GM12878 (cell line): ENCODE results near the gene ARIH2. TPM values are rescaled to one million over a fixed set of nuclear protein-coding genes. Genes with fewer than 3 reads are reported as not detected.
A peak's percentile ranks its signal among the peaks of the same experiment; 100 is the strongest.

ENCODE experiments used
- ATAC-seq: fragments of 200-7000 bp; cut with Tn5 transposase; 3 replicates; pipeline ENCODE4 v1.9.1; 2020; ENCODE audit warnings: mild to moderate bottlenecking, moderate library complexity
- BruUV-seq: library from RNA; stranded (reverse); fragments of 400-500 nt; replicated peaks from 2 replicates; lab custom pipeline; 2021; lab: Mats Ljungman, UMichigan
- CTCF ChIA-PET: fragments of 300-600 bp; sonication (Branson Sonifier 250); formaldehyde crosslinking; extraction: SDS; loops from one replicate; lab custom pipeline; 2021; ENCODE audit warnings: inconsistent platforms; lab: Yijun Ruan, JAX
- POLR2A ChIA-PET: fragments of 350-600 bp; formaldehyde crosslinking; extraction: SDS; loops from one replicate; lab custom pipeline; 2021; ENCODE audit warnings: inconsistent platforms; lab: Charles Lee
- RAD21 ChIA-PET: fragments of 300-600 bp; sonication (Branson Sonifier 250); formaldehyde crosslinking; loops from one replicate; lab custom pipeline; 2023; ENCODE audit warnings: antibody characterized with exemption; ENCODE audit not compliant: unreplicated experiment; lab: Charles Lee
- SMC1A ChIA-PET: fragments of 300-600 bp; sonication (Branson Sonifier 250); formaldehyde crosslinking; loops from one replicate; lab custom pipeline; 2023; ENCODE audit not compliant: unreplicated experiment, uncharacterized antibody; lab: Charles Lee
- DNase-seq: peaks from one replicate; pipeline ENCODE4 v3.0.0-alpha.2; 2011; ENCODE audit warnings: low read depth, low spot score
- FAIRE-seq: peaks from 3 replicates; lab custom pipeline; 2011; peaks lifted over from hg19 to GRCh38; lab: Jason Lieb, UNC
- H2AFZ ChIP-seq: 2 replicates; pipeline ENCODE4 v1.6.0; 2011; ENCODE audit warnings: low read depth, low read length, control low read depth; ENCODE audit not compliant: control insufficient read depth
- H3K27ac ChIP-seq: 2 replicates; pipeline ENCODE4 v1.5.1; 2011; ENCODE audit warnings: control low read depth; ENCODE audit not compliant: control insufficient read depth, insufficient read depth
- H3K27me3 ChIP-seq, 2 experiments: replicated peaks in 1 of 2; 2 replicates each; pipeline versions ENCODE4 v1.6.0 to v1.6.1; 2011; ENCODE audit warnings: low read length in 1 of 2; ENCODE audit not compliant: control insufficient read depth in 2 of 2, insufficient read depth in 2 of 2
- H3K36me3 ChIP-seq, 2 experiments: 2 replicates each; pipeline ENCODE4 v1.5.1; 2011; ENCODE audit warnings: low read length in 1 of 2; ENCODE audit not compliant: control insufficient read depth in 2 of 2, insufficient read depth in 2 of 2
- H3K4me1 ChIP-seq: 2 replicates; pipeline ENCODE4 v1.6.1; 2011; ENCODE audit warnings: mild to moderate bottlenecking, low read length, moderate library complexity, mixed read lengths; ENCODE audit not compliant: control insufficient read depth, insufficient read depth
- H3K4me2 ChIP-seq: 2 replicates; pipeline ENCODE4 v1.6.0; 2011; ENCODE audit warnings: control low read depth; ENCODE audit not compliant: control insufficient read depth, insufficient read depth
- H3K4me3 ChIP-seq: fragments of 200-600 bp; sonication (generic); 2 replicates; pipeline ENCODE4 v1.5.1; 2016
- H3K79me2 ChIP-seq: 2 replicates; pipeline ENCODE4 v1.6.0; 2011; ENCODE audit warnings: low read length; ENCODE audit not compliant: control insufficient read depth, insufficient read depth
- H3K9ac ChIP-seq: 2 replicates; pipeline ENCODE4 v1.8.0; 2011; ENCODE audit warnings: low read length, control low read depth, mixed read lengths; ENCODE audit not compliant: control insufficient read depth, insufficient read depth
- H3K9me3 ChIP-seq: replicated peaks from 3 replicates; pipeline ENCODE4 v1.5.1; 2011; ENCODE audit warnings: mild to moderate bottlenecking, low read length; ENCODE audit not compliant: control insufficient read depth, insufficient read depth
- H4K20me1 ChIP-seq: 2 replicates; pipeline ENCODE4 v1.6.0; 2011; ENCODE audit not compliant: control insufficient read depth, insufficient read depth
- ASH2L ChIP-seq: fragments of 300-600, 200-600 bp; sonication (generic); IDR thresholded peaks from 2 replicates; pipeline ENCODE4 v1.6.1; 2017; ENCODE audit warnings: low read depth, mild to moderate bottlenecking, borderline replicate concordance
- CBX3 ChIP-seq: fragments of 200-600 bp; sonication (generic); IDR thresholded peaks from 2 replicates; pipeline ENCODE4 v1.6.1; 2016; ENCODE audit warnings: low read depth, borderline replicate concordance
- DPF2 ChIP-seq: fragments of 450-650 bp; IDR thresholded peaks from 2 replicates; pipeline ENCODE4 v1.6.1; 2017; ENCODE audit warnings: mild to moderate bottlenecking
- EED ChIP-seq: sonication (generic); IDR thresholded peaks from 2 replicates; pipeline ENCODE4 v1.6.1; 2016; ENCODE audit warnings: antibody characterized with exemption, low read depth
- EGR1 ChIP-seq, 2 experiments: IDR thresholded peaks; 1 replicate in 1 of 2; 2 replicates in 1 of 2; pipeline ENCODE4 v1.6.1; 2011 to 2012; ENCODE audit warnings: low read depth in 2 of 2, low read length in 2 of 2, borderline replicate concordance in 1 of 2, mild to moderate bottlenecking in 1 of 2, moderate library complexity in 1 of 2
- HDAC2 ChIP-seq: fragments of 200-600 bp; sonication (generic); IDR thresholded peaks from 2 replicates; pipeline ENCODE4 v1.6.1; 2017
- POLR2A ChIP-seq: IDR thresholded peaks from 2 replicates; pipeline ENCODE4 v1.6.1; 2011; ENCODE audit warnings: low read depth, mild to moderate bottlenecking, low read length
- RAD51 ChIP-seq: fragments of 450-650 bp; IDR thresholded peaks from 2 replicates; pipeline ENCODE4 v1.6.1; 2016; ENCODE audit warnings: moderate library complexity, mild to moderate bottlenecking, inconsistent platforms
- RUNX3 ChIP-seq: IDR thresholded peaks from 2 replicates; pipeline ENCODE4 v1.6.1; 2012; ENCODE audit warnings: low read length, inconsistent platforms
- SPI1 ChIP-seq: IDR thresholded peaks from 2 replicates; pipeline ENCODE4 v1.6.1; 2011; ENCODE audit warnings: low read depth, mild to moderate bottlenecking, low read length, moderate library complexity, borderline replicate concordance; ENCODE audit not compliant: insufficient read depth
- USF1 ChIP-seq: IDR thresholded peaks from 2 replicates; pipeline ENCODE4 v1.6.1; 2011; ENCODE audit warnings: borderline replicate concordance, low read depth, mild to moderate bottlenecking, moderate library complexity, mixed read lengths, low read length; ENCODE audit not compliant: insufficient read depth; ENCODE audit errors: extremely low read length
- WGBS: methylation state at CpG from one replicate; pipeline ENCODE4 v1.1.6; 2016; ENCODE audit warnings: low lambda C conversion rate; ENCODE audit not compliant: insufficient replicate concordance, insufficient coverage; ENCODE audit errors: missing lambda C conversion rate; 5-methylcytosine and 5-hydroxymethylcytosine counted together
- in situ Hi-C: fragments of 300-500 bp; cut with MboI; formaldehyde crosslinking; loops from 9 replicates; pipeline ENCODE4 v1.14.3; 2018; ENCODE audit warnings: mixed read lengths
- intact Hi-C: fragments of 100-400 bp; cut with micrococcal nuclease; formaldehyde crosslinking; loops from one replicate; pipeline ENCODE4 v1.14.2; 2022; ENCODE audit not compliant: unreplicated experiment
- polyA plus RNA-seq, 11 experiments: library from polyadenylated mRNA; depleted of rRNA in 4 of 11; unstranded in 6 of 11; stranded (reverse) in 5 of 11; fragments of >200 nt; fragmentation: Nextera tagmentation in 4 of 11; fragmentation: Illumina TruSeq in 1 of 11; extraction: Ambion mirVana in 4 of 11; extraction: Trizol in 1 of 11; gene quantifications; 1 replicate in 1 of 11; 2 replicates in 10 of 11; pipeline versions ENCODE4 v1.2.1 to v1.2.3, GENCODE V29; 2011 to 2016; ENCODE audit warnings: inconsistent platforms in 2 of 11, missing spikeins in 2 of 11, low read depth in 1 of 11
- total RNA-seq, 4 experiments: library from RNA; depleted of rRNA in 3 of 4; stranded (reverse); fragments of >200 nt in 3 of 4; fragmentation: Illumina TruSeq in 1 of 4; extraction: Trizol in 1 of 4; gene quantifications; 2 replicates each; pipeline versions ENCODE4 v1.2.1 to v1.2.3, GENCODE V29; 2013 to 2021
- TF ChIP-seq, protein P1 (sequence below): fragments of 450-650 bp; IDR thresholded peaks from 2 replicates; pipeline ENCODE4 v1.6.1; 2017; ENCODE audit warnings: mild to moderate bottlenecking, moderate library complexity
- TF ChIP-seq, protein P2 (sequence below): fragments of 450-650 bp; formaldehyde crosslinking; IDR thresholded peaks from 2 replicates; pipeline ENCODE4 v1.4.0; 2020; ENCODE audit warnings: mild to moderate bottlenecking, moderate library complexity

Gene ARIH2
- total and polyA plus RNA-seq, 10 of the 15 experiments (the other 5 are each of a cell fraction or from before 2014, with no cell fraction given), result 18.7 to 74.7 (median 63.7) TPM

- intact Hi-C loops (loop anchor here (2.0 kb wide), 2 partner anchors 21 to 73 kb away; partner anchors contain the start of genes PRKAR2A and SLC25A20), in situ Hi-C loops (no loop called here)
- H3K79me2 ChIP-seq, result peaks cover 35% of the 10 kb centered on the region
- H3K4me3 ChIP-seq, result peak overlapping the region; percentile 76
- no peaks in the 10 kb centered on the region for H3K9me3 ChIP-seq
- FAIRE-seq (peak; percentile 94), ATAC-seq (peak; percentile 60), DNase-seq (no peak)
- peaks cover 0 to 3% of the 10 kb centered on the region in 2 experiments; a peak in 2 of 4 replicates for H3K36me3 ChIP-seq
- no peaks in the 10 kb centered on the region for H4K20me1 ChIP-seq
- H3K4me1 ChIP-seq, result peaks cover 5% of the 10 kb centered on the region
- ChIA-PET POLR2A (interaction anchor here (0.5 to 2.8 kb wide), 23 partner anchors 8 to 1379 kb away, joined by 3 to 20 read pairs (median 4); partner anchors contain the start of genes NDUFAF3, PRKAR2A, SLC25A20 and WDR6), RAD21 (interaction anchor here (0.7 to 3.1 kb wide), 17 partner anchors 10 to 557 kb away, joined by 3 to 15 read pairs (median 4); partner anchors contain the start of genes PRKAR2A, SLC25A20 and WDR6), SMC1A (interaction anchor here (0.6 to 2.7 kb wide), 13 partner anchors 10 to 551 kb away, joined by 3 to 23 read pairs (median 3); partner anchors contain the start of genes DAG1 and SLC25A20), CTCF (interaction anchor here (0.7 to 2.2 kb wide), 14 partner anchors 9 to 232 kb away, joined by 3 to 12 read pairs (median 4); partner anchors contain the start of genes IP6K2, NDUFAF3 and SLC25A20)
- TSS peak; percentile 88 for BruUV-seq
- WGBS, result under 1% methylated on average over 54 of the region's 54 CpGs
- peak overlapping the region; percentile 70 for H3K9ac ChIP-seq
- peak overlapping the region; percentile 79 for H3K4me2 ChIP-seq
- no peaks in the 10 kb centered on the region for H3K27me3 ChIP-seq
- peak overlapping the region; percentile 57 for H2AFZ ChIP-seq
- peak overlapping the region; percentile 94 for H3K27ac ChIP-seq
- TF ChIP-seq EGR1 (IDR thresholded peaks at IDR 0.05; ENCODE audit: borderline replicate concordance in 1 of 2, low read depth in 2 of 2, low read length in 2 of 2) (no peak), DPF2 (no peak), USF1 (peak; percentile 26), CBX3 (no peak), RAD51 (peak; percentile 93), EED (no peak), RUNX3 (peak; percentile 45), POLR2A (no peak), SPI1 (no peak), ASH2L (no peak), HDAC2 (no peak)
- TF ChIP-seq, protein P1, sequence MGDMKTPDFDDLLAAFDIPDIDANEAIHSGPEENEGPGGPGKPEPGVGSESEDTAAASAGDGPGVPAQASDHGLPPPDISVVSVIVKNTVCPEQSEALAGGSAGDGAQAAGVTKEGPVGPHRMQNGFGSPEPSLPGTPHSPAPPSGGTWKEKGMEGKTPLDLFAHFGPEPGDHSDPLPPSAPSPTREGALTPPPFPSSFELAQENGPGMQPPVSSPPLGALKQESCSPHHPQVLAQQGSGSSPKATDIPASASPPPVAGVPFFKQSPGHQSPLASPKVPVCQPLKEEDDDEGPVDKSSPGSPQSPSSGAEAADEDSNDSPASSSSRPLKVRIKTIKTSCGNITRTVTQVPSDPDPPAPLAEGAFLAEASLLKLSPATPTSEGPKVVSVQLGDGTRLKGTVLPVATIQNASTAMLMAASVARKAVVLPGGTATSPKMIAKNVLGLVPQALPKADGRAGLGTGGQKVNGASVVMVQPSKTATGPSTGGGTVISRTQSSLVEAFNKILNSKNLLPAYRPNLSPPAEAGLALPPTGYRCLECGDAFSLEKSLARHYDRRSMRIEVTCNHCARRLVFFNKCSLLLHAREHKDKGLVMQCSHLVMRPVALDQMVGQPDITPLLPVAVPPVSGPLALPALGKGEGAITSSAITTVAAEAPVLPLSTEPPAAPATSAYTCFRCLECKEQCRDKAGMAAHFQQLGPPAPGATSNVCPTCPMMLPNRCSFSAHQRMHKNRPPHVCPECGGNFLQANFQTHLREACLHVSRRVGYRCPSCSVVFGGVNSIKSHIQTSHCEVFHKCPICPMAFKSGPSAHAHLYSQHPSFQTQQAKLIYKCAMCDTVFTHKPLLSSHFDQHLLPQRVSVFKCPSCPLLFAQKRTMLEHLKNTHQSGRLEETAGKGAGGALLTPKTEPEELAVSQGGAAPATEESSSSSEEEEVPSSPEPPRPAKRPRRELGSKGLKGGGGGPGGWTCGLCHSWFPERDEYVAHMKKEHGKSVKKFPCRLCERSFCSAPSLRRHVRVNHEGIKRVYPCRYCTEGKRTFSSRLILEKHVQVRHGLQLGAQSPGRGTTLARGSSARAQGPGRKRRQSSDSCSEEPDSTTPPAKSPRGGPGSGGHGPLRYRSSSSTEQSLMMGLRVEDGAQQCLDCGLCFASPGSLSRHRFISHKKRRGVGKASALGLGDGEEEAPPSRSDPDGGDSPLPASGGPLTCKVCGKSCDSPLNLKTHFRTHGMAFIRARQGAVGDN, result no peak
- TF ChIP-seq, protein P2, sequence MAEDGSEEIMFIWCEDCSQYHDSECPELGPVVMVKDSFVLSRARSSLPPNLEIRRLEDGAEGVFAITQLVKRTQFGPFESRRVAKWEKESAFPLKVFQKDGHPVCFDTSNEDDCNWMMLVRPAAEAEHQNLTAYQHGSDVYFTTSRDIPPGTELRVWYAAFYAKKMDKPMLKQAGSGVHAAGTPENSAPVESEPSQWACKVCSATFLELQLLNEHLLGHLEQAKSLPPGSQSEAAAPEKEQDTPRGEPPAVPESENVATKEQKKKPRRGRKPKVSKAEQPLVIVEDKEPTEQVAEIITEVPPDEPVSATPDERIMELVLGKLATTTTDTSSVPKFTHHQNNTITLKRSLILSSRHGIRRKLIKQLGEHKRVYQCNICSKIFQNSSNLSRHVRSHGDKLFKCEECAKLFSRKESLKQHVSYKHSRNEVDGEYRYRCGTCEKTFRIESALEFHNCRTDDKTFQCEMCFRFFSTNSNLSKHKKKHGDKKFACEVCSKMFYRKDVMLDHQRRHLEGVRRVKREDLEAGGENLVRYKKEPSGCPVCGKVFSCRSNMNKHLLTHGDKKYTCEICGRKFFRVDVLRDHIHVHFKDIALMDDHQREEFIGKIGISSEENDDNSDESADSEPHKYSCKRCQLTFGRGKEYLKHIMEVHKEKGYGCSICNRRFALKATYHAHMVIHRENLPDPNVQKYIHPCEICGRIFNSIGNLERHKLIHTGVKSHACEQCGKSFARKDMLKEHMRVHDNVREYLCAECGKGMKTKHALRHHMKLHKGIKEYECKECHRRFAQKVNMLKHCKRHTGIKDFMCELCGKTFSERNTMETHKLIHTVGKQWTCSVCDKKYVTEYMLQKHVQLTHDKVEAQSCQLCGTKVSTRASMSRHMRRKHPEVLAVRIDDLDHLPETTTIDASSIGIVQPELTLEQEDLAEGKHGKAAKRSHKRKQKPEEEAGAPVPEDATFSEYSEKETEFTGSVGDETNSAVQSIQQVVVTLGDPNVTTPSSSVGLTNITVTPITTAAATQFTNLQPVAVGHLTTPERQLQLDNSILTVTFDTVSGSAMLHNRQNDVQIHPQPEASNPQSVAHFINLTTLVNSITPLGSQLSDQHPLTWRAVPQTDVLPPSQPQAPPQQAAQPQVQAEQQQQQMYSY (CRISPR knock-in tag), result no peak
Observed at GRCh38 chr3:48919215-48920138, 835 bp downstream of the ARIH2 start.
